ENCODE measurements around the gene HSPA1B. TPM values are rescaled to one million over a fixed set of nuclear protein-coding genes. Genes with fewer than 3 reads are reported as not detected.
"Not testable (repeated sequence)": the region's sequence is repeated elsewhere in the genome, so short reads cannot be mapped to it uniquely, and the experiment has no call there.

The HSPA1B gene
- total RNA-seq, 1 experiment from 2014 or later: 359 TPM

DNA sequence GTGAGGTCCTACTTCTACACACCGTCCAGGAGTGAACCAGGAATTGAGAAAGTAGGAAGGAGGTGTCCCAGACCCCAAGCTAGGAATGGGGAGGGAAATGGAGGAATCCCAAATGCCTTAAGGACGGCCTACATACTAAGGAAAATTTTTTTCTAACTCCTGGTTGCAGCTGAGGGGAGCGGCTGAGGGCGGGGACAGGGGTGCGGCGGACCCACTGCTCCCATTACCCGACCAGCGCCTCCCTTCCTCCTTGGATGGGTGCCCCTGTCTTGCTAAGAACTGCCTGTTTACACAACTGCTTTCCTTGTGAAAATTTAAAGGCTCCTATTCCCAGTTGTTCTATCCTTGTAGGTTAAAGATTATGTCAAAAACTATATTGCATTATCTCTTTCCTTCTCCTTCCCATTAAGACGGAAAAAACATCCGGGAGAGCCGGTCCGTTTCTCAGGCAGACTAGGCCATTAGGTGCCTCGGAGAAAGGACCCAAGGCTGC, 699 bp upstream of the HSPA1B start:
- DNase-seq (ENCODE audit: low read depth): peak; percentile 93

DNA sequence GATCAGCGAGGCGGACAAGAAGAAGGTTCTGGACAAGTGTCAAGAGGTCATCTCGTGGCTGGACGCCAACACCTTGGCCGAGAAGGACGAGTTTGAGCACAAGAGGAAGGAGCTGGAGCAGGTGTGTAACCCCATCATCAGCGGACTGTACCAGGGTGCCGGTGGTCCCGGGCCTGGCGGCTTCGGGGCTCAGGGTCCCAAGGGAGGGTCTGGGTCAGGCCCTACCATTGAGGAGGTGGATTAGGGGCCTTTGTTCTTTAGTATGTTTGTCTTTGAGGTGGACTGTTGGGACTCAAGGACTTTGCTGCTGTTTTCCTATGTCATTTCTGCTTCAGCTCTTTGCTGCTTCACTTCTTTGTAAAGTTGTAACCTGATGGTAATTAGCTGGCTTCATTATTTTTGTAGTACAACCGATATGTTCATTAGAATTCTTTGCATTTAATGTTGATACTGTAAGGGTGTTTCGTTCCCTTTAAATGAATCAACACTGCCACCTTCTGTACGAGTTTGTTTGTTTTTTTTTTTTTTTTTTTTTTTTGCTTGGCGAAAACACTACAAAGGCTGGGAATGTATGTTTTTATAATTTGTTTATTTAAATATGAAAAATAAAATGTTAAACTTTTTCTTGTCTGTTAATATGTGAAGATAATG, 2.2 kb downstream of the HSPA1B start:
- peak; percentile 69 for DNase-seq (ENCODE audit: low read depth)

DNA sequence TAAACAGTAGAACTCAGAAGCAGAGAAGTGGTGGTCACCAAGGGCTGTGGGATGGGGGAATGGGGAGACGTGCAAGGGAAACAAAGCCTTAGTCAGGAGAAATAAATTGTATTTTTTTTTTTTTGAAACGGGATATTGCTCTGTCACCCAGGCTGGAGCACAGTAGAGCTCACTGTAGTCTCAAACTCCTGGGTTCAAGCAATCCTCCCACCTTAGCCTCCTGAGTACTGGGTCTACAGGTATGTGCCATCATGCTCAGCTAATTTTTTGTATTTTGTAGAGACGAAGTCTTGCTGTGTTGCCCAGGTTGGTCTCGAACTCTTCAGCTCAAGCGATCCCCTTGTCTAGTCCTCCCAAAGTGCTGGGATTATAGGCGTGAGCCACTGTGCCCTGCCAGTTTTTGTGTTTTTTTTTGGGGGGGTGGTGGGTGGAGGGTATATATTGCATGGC, 3.4 kb downstream of the HSPA1B start:
- no peak for DNase-seq (ENCODE audit: low read depth)

DNA sequence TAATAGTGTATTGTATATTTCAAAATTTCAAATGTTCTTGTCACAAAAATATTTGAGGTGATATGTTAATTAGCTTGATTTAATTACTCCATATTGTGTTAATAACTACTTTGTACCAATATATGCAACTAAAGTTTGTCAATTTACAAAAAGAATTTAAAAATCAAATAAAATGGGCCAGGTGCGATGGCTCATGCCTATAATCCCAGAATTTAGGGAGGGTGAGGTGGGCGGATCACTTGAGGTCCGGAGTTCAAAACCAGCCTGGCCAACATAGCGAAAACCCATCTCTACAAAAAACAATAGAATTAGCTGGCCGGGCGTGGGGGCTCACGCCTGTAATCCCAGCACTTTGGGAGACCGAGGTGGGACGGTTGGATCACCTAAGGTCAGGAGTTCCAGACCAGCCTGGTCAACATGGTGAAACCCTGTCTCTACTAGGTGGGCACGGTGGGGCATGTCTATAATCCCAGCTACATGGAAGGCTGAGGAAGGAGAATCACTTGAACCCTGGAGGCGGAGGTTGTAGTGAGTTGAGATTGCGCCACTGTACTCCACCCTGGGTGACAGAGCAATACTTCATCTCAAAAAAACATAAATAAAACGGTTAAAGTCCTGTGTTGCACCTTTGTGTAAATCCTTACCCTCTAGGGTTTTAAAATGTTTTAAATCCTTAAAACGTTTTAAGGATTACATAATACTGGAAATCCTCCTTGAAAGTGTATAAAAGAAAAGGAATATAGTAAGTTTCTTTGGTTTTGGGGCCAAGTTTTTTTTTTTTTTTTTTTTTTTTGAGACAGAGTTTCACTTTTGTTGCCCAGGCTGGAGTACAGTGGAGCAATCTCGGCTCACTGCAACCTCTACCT, 4.0 kb downstream of the HSPA1B start:
- peak; percentile 15 for DNase-seq (ENCODE audit: low read depth)

DNA sequence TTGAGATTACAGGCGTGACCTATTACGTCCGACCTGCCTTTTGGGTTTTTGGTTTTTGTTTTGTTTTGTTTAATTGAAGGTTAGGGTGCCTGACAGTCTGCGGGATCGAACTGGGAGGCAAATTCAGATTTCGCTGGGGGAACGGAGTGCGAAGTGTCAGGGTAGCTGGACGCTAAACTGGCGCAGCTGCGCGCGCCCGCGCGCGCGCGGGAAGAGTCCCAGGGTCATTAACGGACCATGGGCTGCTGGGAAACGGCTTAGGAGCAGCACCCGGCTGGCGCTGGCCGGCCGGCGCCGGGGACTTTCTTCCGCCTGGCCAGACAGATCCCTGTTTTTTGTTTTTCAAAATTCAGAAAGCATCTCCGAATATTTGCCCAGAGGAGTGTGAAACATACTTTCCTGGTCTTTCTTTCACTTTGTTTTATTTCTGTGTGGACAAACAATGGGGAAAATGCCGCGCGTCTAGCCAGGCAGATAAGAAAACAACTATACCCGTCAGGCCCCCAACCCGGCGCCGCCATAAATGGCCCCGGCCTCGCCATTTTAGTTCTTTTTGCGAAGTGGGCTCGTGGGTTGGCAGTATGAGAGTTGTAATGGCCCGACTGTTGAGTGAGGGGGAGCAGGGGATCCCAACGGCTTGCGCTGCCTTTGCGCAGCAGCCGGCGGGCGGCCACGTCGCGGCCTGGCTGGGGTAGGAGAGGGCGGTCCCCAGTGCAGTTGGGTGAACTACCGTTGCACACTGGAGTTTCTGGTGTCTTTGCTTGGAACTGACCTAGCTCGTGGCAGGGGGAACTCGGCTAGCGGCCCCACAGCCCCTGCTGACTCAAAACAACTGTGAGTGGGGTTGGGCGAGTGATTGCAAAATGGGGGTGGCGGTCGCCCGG, 7.1 kb downstream of the HSPA1B start:
- DNase-seq (ENCODE audit: low read depth): peak; percentile 92

DNA sequence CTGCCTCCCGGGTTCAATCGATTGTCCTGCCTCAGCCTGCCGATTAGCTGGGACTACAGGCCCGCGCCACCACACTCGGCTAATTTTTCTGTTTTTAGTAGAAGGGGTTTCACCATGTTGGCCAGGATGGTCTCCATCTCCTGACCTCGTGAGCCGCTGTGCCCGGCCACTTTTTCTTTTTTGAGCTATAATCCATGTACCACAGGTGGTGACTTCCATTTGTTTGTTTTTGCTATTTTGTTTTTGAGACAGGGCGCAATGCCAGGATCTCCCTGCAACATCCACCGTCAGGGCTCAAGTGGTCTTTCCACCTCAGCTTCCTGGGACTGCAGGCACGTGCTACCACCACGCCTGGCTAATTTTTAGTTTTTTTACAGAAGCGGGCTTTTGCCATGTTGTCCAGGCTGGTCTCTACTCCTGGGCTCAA, 8.5 kb downstream of the HSPA1B start:
- no peak for DNase-seq (ENCODE audit: low read depth)

DNA sequence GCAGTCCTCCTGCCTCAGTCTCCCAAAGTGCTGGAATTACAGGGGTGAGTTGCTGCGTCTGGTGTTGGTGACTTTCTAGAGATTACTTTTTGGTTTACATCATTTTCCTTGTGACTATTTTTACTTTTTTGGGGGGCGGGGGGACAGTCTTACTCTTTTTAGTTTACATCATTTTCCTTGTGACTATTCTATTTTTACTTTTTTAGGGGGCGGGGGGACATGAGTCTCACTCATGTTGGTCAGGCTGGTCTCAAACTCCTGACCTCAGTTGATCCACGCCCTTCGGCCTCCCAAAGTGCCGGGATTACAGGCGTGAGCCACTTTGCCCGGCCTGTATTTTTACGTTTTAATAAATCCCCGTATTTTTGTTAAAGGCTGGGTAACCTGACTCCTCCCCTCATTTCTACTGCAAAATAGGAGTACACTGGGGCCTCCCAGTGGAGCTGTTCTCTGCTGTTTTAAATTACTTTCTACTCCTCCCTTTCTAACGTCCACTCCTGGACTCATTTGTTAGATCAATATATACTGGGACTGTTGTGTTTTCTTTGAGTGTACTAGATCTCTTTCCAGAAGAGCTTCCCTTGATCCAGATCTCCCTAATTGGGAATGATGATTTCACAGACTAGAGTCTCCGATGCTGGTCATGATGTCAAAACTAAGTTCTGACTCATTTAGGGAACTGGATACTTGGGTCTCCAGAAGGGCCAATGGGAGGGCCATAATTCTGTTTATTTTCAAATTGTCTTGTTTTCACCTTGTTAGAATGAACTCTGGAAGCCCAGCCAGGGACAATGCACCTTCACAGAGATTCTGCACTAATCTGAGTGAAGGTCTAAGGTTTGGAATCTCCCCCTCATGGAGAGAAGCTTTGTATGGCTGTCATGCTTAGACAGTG, 9.2 kb downstream of the HSPA1B start:
- DNase-seq (ENCODE audit: low read depth): peak; percentile 45

DNA sequence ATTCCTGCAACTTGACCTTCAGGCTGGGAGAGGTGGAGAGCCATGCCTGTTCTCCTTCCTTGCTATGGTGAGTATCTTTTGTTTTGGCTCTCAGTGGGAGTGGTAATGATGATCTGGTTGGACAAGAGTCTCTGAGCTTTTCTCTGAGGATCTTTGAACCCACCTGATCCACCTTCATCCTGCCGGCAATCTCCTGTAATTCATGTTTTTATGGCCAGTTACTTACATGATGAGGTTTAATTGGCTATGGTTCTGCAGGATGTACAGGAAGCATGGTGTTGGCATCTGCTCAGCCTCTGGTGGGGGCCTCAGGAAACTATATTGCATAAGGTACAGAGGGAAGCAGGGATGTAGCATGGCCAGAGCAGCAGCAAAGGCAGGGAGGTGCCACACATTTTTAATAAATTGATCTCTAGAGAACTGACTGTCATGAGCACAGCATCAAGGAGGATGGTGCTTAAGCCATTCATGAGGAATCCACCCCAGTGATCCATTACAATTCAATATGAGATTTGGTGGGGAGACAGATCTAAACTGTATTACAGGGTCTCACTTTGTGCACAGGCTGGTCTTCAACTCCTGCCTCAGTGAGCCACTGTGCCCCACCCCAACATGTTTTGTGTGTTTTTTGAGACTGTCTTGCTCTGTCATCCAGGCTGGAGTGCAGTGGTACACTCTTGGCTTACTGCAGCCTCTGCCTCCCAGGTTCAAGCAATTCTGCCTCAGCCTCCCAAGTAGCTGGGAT, 10.0 kb downstream of the HSPA1B start:
- no peak for DNase-seq (ENCODE audit: low read depth)

DNA sequence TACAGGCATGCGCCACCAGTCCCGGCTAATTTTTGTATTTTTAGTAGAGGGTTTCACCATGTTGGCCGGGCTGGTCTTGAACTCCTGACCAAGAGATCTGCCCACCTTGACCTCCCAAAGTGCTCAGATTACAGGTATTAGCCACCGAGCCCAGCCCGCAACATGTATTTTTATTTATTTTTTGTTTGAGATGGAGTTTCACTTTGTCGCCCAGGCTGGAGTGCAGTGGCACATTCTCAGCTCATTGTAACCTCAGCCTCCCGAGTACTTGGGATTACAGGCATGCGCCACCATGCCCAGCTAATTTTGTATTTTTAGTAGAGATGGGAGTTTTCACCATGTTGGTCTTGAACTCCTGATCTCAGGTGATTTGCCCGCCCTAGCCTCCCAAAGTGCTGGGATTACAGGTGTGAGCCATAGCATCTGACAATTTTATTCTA, 10.6 kb downstream of the HSPA1B start:
- DNase-seq (ENCODE audit: low read depth): not testable (repeated sequence)

DNA sequence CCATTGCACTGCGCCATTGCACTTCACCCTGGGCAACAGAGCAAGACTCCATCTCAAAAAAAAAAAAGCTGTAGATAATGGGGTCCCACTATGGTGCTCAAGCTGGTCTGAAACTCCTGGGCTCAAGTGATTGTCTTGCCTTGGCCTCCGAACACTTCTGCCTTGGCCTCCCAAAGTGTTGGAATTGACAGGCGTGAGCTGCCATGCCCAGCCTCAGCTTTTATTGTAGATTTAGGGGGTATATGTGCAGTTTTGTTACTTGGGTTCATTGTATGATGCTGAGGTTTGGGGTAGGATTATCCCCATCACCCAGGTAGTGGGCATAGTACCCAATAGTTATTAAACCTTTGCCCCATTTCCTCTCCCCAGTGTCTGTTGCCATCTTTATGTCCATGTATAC, 11.4 kb downstream of the HSPA1B start:
- DNase-seq (ENCODE audit: low read depth): no peak

DNA sequence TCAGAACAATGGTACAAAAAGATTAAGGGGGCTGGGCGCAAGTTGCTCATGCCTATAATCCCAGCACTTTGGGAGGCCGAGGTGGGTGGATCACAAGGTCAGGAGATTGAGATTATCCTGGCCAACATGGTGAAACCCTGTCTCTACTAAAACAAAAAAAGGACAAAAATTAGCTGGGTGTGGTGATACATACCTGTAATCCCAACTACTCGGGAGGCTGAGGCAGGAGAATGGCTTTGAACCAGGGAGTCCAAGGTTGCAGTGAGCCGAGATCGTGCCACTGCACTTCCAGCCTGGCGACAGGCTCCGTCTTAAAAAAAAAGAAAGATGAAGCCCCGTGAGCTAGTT, 12.2 kb downstream of the HSPA1B start:
- DNase-seq (ENCODE audit: low read depth): not testable (repeated sequence)

DNA sequence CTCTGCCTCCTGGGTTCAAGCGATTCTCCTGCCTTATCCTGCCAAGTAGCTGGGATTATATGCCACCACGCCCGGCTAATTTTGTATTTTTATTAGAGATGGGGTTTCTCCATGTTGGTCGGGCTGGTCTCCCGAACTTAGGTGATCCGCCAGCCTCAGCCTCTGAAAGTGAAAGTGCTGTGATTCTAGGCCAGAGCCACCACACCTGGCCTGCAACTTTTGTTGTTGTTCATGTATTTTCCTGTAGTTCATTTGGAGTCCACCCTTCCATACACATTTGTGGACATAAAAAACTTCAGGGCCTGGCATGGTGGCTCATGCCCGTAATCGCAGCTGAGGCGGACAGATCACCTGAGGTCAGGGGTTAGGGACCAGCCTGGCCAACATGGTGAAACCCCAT, 14.5 kb downstream of the HSPA1B start:
- peak; percentile 36 for DNase-seq (ENCODE audit: low read depth)

DNA sequence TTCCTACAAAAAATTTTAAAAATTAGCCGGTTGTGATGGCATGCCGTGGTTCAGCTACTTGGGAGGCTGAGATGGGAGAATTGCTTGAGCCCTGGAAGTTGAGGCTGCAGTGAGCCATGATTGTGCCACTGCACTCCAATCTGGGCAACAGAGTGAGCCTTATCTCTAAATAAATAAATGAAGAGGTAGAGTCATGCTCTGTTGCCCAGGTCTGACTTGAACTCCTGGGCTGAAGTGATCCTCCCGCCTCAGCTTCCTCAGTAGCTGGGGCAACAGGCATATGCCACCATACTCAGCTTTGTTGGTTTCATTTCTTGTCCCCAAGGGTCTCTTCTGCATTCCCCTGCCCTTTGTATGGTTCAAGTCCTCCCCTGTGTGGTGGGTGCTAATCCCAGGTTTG, 17.0 kb downstream of the HSPA1B start:
- DNase-seq (ENCODE audit: low read depth): no peak

DNA sequence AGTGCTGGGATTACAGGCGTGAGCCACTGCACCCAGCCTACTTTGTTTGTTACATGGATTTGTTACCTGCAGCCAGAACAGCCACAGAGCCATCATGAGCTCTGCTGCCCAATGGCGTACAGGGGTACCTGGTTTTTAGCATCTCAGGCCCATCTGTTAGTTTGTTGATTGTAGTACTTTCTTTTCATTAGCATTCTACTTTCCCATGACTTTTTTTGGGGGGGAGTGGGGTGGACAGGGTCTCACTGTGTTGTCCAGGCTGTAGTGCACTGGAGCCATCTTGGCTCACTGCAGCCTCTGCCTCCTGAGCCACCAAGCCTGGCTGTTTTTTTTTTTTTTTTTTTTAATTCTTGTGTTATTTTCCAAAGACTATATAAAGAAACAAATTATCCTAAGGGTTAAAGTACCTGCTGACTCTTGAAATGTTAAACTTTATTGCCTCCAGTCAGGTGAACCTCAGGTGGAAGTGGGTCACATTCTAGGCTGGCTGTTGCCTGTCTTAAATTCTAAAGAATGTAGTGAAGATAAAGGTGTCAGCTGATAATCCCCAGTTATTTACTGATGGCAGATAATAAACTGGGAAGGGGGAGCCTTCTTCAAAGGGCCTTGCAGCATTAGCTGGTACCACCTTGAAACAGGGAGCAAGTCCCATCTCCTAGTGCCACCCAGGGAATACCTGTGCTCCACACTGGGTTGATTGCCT, 19.9 kb downstream of the HSPA1B start:
- DNase-seq (ENCODE audit: low read depth): no peak

DNA sequence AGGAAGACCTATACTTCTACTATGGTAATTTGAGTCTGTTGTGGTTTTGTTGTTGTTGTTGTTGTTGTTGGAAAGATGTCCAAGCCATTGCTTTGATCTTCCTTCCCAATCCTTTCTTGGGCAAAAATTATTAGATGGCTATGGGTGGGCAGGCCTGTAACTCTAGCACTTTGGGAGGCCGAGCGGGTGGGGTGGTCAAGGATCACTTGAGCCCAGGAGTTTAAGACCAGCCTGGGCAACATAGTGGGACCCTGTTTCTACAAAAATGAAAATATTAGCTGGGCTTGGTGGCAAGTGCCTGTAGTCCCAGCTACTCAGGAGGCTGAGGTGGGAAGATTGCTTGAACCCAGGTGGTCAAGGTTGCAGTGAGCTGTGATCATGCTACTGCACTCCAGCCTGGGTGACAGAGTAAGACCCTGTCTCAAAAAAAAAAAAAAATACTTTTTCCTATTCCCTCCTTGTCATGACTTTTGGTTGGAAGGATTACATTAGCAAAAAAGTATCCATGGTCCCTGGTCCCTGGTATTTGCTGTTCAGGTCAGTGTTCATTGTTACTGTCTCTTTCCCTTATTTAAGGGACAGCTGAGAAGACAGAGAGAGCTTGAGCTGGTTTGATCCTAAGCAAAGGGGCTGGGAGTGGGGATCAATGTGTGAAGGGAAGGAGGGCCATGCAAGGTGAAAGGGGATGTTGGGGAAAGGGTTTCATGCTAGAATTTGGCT, 23.4 kb downstream of the HSPA1B start:
- no peak for DNase-seq (ENCODE audit: low read depth)

DNA sequence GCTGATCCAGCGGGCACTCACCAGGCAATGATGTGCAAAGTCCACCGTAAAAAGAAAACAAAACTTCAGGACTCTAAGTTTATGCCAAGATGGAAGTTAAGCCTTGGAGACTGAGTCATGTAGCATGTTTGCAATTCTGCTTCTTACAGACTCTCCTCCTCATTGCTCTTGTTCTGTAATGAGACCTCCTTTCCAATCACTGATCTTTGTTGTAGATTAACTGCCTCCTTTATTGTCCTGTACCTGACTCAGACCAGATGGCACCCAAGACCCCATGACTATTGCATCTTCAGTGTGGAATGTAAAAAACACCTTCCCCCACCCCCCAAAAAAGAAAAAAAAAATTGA, 23.9 kb downstream of the HSPA1B start:
- no peak for DNase-seq (ENCODE audit: low read depth)

DNA sequence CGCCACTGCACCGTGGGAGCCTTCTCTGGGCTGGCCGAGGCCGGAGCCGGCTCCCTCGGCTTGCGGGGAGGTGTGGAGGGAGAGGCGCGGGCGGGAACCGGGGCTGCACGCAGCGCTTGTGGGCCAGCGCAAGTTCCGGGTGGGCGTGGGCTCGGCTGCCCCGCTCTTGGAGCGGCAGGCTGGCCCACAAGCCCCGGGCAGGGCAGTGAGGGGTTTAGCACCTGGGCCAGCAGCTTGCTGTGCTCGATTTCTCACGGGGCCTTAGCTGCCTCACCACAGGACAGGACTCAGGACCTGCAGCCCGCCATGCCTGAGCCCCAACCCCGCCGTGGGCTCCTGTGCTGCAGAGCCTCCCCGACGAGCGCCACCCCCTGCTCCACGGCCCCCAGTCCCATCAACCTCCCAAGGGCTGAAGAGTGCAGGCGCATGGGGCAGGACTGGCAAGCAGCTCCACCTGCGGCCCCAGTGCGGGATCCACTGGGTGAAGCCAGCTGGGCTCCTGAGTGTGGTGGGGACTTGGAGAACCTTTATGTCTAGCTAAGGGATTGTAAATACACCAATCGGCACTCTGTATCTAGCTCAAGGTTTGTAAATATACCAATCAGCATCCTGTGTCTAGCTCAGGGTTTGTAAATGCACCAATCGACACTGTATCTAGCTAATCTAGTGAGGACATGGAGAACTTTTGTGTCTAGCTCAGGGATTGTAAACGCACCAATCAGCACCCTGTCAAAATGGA, 24.6 kb downstream of the HSPA1B start:
- DNase-seq (ENCODE audit: low read depth): not testable (repeated sequence)

DNA sequence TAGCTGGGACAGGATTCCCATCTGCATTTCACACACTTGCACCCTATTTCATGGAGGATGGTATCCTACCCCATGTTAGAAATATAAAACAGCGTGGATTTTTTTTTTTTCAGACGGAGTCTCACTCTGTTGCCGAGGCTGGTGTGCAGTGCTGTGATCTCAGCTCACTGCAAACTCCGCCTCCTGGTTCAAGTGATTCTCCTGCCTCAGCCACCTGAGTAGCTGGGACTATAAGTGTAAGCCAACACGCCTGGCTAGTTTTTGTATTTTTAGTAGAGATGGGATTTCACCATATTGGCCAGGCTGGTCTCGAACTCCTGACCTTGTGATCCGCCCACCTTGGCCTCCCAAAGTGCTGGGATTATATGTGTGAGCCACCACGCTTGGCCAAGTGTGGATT, 30.2 kb downstream of the HSPA1B start:
- not testable (repeated sequence) for DNase-seq (ENCODE audit: low read depth)
